ENCODE data around the gene COL28A1.
"Not testable (repeated sequence)": the region's sequence is repeated elsewhere in the genome, so short reads cannot be mapped to it uniquely, and the experiment has no call there.

The COL28A1 gene

GRCh38 chr7:7408001-7408770, 127.5 kb downstream of the COL28A1 start:
- no peak for DNase-seq

GRCh38 chr7:7405461-7405860, 130.2 kb downstream of the COL28A1 start:
- no peak for DNase-seq

GRCh38 chr7:7399707-7400106, 136.0 kb downstream of the COL28A1 start:
- no peak for DNase-seq

- no peak for DNase-seq
Measured at GRCh38 chr7:7395785-7396184, 139.9 kb downstream of the COL28A1 start.

GRCh38 chr7:7388164-7388563, 147.5 kb downstream of the COL28A1 start:
- DNase-seq, result not testable (repeated sequence)

- no peak for DNase-seq
Measured at GRCh38 chr7:7385421-7385820, 150.3 kb downstream of the COL28A1 start.

GRCh38 chr7:7384228-7384627, 151.4 kb downstream of the COL28A1 start:
- DNase-seq, result no peak

- no peak for DNase-seq
Measured at GRCh38 chr7:7375538-7375937, 160.1 kb downstream of the COL28A1 start.

- DNase-seq, result no peak
Measured at GRCh38 chr7:7370076-7370475, 165.6 kb downstream of the COL28A1 start.

- no peak for DNase-seq
Measured at GRCh38 chr7:7369134-7369533, 166.5 kb downstream of the COL28A1 start.

- DNase-seq, result no peak
Measured at GRCh38 chr7:7354674-7355073, 181.0 kb downstream of the COL28A1 start.

GRCh38 chr7:7352845-7353244, 182.8 kb downstream of the COL28A1 start:
- DNase-seq, result no peak

GRCh38 chr7:7351832-7352231, 183.8 kb downstream of the COL28A1 start:
- no peak for DNase-seq

- no peak for DNase-seq
Measured at GRCh38 chr7:7351156-7351555, 184.5 kb downstream of the COL28A1 start.

- no peak for DNase-seq
Measured at GRCh38 chr7:7349156-7349555, 186.5 kb downstream of the COL28A1 start.

GRCh38 chr7:7347045-7347444, 188.6 kb downstream of the COL28A1 start:
- DNase-seq, result no peak

- no peak for DNase-seq
Measured at GRCh38 chr7:7344583-7344982, 191.1 kb downstream of the COL28A1 start.

- DNase-seq, result no peak
Measured at GRCh38 chr7:7335909-7336308, 199.8 kb downstream of the COL28A1 start.

- no peak for DNase-seq
Measured at GRCh38 chr7:7335215-7335614, 200.5 kb downstream of the COL28A1 start.

- no peak for DNase-seq
Measured at GRCh38 chr7:7333610-7334009, 202.1 kb downstream of the COL28A1 start.

GRCh38 chr7:7331523-7331922, 204.2 kb downstream of the COL28A1 start:
- DNase-seq, result no peak

- no peak for DNase-seq
Measured at GRCh38 chr7:7330997-7331396, 204.7 kb downstream of the COL28A1 start.

GRCh38 chr7:7329326-7329725, 206.3 kb downstream of the COL28A1 start:
- no peak for DNase-seq

- DNase-seq, result no peak
Measured at GRCh38 chr7:7327423-7327822, 208.2 kb downstream of the COL28A1 start.

- DNase-seq, result no peak
Measured at GRCh38 chr7:7324698-7325097, 211.0 kb downstream of the COL28A1 start.

All from NCI-H1436 treated with DMSO at 0.1 percent for 48 hours (cell line).